ENCODE results near the gene TFEC.
"Not testable (repeated sequence)": the region's sequence is repeated elsewhere in the genome, so short reads cannot be mapped to it uniquely, and the experiment has no call there.

The TFEC gene, protein sequence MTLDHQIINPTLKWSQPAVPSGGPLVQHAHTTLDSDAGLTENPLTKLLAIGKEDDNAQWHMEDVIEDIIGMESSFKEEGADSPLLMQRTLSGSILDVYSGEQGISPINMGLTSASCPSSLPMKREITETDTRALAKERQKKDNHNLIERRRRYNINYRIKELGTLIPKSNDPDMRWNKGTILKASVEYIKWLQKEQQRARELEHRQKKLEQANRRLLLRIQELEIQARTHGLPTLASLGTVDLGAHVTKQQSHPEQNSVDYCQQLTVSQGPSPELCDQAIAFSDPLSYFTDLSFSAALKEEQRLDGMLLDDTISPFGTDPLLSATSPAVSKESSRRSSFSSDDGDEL

DNA sequence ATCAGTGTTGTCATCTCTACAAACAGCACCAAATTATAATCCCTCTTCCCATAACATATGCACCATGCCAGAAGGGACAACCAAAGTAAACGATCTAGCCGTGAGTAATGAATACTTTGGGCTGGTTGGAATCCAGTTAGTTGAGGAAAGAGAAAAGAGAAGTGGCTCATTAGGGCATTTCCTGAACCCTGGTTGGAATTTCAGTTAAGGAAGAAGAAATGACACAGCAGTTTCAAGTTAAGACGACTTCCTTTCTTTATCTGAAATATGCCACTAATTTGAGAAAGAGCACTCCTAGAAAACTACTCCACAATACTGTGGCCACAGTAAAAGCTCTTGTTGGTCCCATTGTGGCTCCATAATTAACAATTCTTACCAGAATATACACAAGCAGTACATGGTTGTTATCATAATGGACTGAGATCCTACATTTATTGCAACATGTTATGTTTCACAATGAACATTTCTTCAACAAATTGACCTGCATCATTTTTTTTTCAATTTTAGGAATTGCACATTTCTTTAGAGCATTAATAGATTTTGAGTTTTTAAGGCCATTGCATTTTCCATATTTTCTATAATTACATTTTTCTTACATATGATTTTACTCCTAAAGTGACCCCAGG is at the start of gene TFEC:
TFEC (minus strand) TSS at position 113 of the 626 bp plus-strand sequence. CDS start 46,322 bp downstream, outside the sequence.
- DNase-seq, result peak in 1 of 2 experiments; percentile 23

DNA sequence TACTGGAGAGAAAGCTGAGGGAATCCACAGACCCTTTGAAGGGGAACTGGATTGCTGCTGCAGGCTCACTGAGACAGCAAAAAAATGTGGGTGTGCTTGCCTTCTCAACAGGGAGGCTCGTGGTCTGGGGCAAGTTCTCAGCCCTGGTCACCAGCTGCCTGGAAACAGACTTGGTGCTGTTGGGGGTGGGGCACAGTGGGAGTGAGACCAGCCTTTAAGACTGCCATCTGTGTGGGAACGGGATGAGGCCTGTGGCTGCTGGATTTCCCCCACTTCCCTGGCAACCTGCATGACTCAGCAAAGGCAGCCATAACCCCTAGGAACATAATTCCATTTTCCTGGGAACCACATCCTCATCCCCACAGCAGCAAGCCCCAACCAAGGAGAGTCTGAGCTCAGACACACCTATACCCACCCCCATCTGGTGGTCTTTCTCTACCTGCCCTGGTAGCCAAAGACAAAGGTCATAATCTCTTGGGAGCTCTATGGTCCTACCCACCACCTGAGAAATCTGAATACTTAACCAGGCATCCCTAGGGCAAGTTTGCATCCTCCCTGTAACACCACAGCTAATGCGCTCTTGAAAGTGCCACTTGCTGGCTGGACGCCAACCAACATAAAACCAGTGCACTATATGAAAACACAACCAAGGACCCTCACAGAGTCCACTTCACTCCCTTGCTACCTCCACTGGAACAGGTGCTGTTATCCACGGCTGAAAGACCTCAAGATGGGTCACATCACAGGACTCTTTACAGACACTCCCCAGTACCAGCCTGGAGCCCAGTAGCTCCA is 45.0 kb upstream of the TFEC start:
- peak in 1 of 2 experiments; percentile 13 for DNase-seq

DNA sequence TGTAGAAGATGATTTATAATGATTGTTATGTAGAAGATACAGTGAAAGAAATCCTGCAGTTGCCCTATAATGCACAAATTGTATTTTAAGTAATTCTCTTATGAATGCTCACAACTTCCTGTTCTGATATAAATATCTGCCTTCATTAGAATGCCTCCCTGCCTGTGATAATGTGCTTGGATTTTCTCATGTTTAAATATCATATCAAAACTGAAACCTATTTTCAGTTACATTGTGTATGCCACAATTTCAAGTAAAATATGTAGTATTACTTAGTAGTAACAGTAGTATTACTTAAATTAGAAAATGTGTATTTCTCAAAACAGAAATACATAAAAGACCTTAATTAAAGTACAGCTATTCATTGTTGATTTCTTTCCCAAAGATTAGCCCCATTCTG is 41.1 kb upstream of the TFEC start:
- DNase-seq, result no peak

DNA sequence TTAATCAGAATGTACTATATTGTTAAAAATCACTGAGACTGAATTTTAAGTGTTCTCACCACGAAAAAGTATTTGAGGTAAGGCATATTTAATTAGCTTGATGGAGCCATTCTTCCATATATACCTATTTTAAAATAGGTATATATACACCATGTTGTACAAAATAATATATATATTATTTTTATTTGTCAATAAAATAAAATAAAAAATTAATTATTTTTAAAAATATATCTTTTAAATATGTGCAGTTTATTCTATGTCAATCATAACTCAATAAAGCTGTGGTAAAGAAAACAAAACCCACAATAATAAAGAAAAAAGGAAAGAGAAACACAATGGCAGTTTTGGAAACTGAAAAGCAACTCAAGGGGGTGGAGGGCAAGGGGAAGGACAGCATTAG is 33.6 kb upstream of the TFEC start:
- no peak for DNase-seq

DNA sequence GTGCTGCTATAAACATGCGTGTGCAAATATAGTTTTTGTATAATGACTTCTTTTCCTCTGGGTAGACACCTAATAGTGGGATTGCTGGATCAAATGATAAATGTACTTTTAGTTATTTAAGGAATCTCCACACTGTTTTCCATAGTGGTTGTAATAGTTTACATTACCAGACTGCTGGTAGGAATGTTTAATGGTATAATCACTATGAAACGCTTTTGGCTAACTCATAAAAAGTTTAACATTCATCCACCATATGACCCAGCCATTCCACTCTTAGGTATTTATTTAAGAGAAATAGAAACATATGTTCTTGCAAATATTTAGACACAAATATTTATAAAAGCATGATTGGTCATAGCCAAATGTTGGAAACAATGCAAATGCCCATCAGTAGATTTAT is 32.1 kb upstream of the TFEC start:
- DNase-seq, result no peak

DNA sequence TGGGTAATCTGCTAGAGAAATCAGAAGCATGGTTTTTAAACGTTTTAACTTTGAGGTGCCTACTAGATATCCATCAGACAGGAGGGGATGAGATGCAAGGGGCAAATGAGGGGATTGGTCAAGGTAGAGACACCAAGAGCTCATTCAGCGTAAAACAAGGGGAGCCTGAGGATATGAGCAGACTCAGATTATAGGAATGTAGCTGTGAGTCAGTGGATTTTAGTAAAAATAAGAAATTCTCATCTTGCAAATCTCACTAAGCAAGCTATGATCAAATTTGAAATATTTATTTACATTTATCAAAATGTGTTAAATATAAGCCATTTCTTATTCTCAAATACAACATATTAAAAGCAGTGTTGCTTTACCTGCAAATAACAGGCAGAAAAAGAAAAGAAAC is 21.4 kb upstream of the TFEC start:
- no peak for DNase-seq

DNA sequence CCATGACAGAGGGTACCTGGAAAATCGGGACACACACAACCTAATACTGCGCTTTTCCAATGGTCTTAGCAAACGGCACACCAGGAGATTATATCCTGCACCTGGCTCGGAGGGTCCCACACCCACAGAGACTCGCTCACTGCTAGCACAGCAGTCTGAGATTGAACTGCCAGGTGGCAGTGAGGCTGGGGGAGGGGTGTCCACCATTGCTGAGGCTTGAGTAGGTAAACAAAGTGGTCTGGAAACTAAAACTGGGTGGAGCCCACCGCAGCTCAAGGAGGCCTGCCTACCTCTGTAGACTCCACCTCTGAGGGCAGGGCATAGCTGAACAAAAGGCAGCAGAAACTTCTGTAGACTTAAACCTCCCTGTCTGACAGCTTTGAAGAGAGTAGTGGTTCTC is 16.7 kb upstream of the TFEC start:
- not testable (repeated sequence) for DNase-seq

DNA sequence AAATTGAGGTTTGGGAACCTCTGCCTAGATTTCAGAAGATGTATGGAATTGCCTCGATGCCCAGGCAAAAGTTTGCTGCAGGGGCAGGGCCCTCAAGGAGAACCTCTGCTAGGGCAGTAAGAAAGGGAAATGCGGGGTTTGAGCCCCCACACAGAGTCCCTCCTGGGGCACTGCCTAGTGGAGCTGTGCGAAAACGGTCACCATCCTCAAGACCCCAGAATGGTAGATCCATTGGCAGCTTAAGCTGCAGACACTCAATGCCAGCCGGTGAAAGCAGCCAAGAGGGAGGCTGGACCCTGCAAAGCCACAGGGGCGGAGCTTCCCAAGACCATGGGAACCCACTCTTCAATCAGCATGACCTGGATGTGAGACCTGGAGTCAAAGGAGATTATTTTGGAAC is 15.0 kb upstream of the TFEC start:
- no peak for DNase-seq

DNA sequence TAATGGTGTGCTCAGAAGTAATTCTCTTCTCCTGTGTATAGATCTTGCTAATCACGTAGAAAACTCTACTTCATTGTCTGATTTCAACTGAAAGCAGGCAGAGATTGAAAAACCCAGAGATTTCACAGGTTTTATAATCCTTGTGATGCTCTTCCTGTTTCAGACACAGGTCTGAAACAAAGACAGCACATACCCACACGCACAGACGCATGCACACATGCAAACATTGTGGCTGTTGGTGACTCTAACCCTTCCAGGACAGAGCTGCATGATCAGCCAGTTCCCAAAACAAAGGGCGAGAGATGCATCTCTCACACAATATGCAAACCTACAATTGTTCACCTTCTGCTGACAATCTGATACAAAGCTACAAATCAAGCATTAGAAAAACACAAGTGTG is 11.1 kb upstream of the TFEC start:
- no peak for DNase-seq

DNA sequence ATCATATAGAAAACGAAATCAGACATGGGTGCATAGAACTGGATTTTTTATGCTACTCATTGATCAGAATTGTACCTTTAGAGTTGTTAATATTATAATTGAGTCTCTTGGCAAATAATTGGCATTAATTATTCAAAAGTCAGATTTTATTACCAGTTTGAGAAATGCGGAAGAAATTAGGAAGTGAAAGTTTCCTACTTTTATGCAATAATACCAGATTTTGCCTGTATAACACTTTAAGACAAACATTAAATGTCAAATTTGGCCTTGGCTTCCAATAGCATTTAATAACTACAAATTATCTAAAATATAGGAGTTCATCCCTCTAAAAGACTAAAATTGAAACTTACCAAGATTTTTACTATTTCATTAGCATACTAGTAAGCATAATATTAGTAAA is 6.8 kb upstream of the TFEC start:
- no peak for DNase-seq

DNA sequence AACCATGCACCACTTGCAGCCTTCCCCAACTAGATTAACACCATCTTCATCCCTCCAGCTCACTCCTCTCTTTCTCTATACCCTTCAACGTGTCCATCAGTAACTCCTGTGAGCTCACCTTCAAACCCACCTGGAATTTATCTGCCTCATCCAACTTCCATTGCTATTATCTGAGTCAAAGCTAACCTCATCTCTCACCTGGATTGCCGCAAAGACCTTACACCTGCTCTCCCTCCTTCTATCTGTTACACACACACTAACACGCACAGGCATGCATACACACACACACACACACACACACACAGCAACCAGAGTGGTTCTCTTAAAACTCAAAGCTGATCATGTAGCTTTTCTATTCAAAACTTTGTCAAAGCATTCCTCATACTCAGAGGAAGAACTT is 3.8 kb upstream of the TFEC start:
- DNase-seq, result no peak

DNA sequence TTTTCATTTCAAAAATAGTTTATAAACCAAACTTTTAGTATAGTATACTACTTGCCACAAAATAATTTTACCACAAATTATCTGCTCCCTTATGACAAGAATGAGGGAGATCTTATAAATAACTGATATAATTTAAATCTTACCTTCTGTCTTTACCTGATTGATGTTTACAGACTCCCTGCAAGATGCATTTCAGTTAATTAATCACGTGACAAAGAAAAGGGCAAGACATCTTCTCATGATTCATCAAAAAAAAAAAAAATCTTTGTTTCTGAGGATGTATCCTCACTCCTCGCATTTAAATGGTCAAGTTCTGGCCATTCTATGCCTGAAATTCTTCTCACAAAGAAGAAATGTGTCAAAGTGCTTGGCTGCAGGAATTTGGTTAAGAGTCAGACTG is 2.3 kb upstream of the TFEC start:
- no peak for DNase-seq

DNA sequence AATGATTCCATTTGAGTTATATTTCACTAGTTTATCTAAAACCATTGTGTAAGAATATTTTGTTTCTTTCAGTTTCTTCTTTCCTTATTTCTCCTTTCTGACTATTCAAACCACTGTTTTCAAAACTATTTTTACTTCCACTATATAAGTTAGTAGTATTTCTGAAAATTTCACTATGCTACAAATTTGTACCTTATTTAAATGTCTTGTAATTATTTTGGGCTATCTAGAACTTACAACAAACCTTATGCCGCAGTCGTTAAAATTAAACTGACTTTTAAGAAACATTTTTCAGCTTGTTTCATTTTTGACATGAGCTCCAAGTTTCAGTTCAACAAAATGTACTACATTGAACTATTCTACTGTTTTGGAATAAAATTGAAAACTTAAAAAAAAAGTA is 1.8 kb downstream of the TFEC start:
- no peak for DNase-seq

DNA sequence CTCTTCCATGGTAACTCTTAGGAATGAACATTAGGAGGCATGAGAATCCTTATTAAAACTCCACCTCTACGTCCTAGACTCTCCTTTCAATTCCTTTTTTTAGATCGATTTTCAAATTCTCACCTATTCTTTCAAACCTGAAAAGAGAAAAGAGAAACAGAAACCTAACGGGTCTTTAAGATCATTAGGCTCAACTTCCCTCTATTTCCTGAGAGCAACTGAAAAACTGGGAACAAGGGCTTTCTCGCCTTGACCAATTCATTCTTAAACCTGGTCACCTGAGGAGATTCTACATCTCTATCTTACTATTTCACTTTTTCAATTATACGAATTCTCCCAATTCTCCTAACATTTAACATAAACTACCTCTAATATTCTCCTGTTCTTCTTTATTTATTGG is 2.8 kb downstream of the TFEC start:
- no peak for DNase-seq

DNA sequence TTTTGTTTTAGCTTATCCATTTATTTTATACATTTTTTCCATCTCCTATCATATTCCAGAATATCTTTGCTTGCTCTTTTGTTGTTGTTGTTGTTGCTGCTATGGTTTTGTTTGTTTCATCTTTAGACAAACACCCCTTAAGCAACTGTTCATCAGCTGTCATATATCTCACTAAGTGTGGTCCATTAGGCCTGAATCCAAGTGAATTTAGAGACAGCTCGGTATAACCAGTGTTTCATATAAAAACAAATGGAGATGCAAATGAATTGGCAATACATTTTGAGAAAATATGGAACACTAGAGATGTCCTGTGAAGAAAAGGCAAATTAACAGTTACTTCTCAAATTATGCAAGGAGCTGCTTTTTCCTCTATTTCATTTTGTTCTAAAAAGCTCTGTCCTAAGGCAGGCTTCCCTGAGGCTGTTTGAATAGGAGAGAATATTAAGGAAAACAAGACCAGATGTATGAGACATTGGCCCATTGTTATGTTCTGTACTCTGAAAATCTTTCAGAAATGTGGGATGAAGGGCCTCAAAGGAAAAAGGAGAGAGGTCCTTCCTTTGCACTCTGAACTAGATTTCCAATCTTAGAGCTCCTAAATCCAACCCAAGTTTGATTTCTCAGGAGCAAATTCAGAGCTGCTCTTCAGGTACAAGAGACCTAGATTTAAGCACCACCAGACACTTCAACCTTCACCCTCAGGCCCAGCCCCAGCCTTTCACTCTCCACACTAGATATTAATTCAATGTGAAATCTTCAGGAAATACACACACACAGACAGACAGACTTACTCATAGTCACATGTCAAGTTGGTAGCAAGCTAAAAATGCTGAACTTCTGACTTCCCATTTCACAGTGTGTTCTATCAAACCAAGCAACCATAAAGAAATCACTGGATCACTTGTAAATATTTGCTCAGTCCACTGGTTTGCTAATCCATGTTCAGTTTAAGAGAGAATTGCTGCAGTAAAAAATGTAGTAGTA is 5.4 kb downstream of the TFEC start:
- DNase-seq, result no peak

DNA sequence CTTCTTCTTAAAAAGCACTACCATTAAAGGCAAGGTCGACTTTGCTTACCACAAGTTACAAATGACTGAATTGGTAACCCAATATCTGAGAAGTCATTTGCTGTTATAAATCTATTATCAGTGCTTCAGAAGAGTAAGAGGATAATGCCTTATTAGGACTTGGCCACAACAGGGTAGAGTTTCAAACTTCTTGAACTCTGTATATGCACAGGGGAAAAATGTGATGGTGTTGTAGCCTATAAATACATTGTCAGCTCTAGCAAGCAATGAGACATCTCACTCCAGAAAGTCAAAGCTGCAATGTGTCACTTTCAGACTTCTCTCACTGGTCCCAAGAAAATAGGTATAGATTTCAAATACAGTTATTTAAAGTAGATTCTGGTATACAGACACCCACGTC is 9.3 kb downstream of the TFEC start:
- DNase-seq, result peak in 1 of 2 experiments; percentile 45

DNA sequence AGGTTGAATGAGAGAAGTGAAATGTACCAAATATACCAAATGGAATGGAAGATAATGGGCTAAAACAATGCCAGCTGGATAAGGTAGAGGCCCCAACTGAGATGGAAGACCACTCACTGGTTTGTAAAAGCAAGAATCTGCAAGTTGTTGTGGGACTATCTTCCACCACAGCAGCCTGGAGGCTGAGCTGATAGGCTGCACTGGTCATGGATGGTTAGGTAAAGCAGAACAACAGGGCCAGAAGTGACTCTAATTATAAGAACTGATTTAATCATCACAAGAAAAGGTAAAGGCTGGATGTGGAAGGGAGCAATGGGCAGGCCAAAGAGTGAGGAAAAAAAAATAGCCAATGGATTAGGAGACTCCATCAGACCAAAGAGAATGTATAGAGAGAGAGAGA is 11.8 kb downstream of the TFEC start:
- DNase-seq, result no peak

DNA sequence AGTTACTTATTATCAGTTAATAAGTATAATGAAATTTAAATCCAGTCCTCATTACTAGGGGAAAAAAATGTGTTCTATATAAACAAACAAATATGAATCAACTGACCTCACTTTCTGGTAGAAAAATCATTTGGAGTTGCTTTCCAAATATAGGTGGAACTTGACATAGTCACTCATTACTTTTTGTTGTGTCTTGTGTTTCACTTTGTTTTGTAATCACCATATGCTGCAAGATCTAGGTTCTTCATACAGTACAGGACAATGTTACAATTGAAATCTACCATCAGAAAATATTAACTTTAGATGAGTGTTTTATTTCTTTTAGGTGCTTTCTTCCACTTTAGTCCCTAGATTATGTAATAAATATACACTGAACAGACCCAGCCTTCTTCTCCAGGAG is 16.9 kb downstream of the TFEC start:
- no peak for DNase-seq

DNA sequence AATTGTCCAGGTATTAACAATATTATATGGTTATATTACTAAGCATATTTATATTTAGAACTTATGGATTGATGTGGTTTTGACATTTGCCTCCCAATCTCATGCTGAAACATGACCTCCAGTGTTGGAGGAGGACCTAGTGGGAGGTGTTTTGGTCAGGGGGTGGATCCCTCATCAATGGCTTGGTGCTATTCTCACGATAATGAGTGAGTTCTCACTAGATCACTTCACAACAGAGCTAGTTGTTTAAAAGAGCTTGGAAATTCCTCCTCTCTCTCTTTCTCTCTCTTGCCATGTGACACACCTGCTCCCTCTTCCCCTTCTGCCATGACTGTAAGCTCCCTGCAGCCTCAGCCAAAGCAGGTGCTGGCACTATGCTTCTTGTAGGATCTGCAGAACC is 19.0 kb downstream of the TFEC start:
- no peak for DNase-seq

DNA sequence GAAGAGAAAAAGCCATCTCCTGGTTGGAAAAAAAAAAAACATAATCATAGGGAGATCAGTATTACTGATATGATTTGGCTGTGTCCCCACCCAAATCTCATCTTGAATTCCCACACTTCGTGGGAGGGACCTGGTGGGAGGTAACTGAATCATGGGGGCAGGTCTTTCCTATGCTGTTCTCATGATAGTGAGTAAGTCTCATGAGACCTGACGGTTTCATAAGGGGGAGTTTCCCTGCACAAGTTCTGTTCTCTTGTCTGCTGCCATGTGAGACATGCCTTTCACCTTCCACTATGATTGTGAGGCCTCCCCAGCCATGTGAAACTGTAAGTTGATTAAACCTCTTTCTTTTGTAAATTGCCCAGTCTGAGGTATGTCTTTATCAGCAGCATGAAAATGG is 25.8 kb downstream of the TFEC start:
- not testable (repeated sequence) for DNase-seq

DNA sequence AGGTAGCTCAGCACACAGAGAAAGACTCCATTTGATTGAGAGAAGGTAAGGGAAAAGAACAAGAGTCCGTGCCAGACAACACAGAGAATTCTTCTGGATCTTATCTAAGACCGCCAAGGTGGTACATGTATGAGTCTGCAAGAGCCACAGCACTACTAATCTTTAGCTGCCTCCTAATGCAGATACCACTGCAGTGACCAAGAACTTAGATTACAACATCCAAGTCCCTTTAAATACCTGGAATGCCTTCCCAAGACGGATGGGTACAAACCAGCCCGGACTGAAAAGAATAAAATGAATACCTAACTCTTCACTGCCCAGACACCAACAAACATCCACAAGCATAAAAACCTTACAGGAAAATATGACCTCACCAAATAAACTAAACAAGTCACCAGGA is 33.3 kb downstream of the TFEC start:
- DNase-seq, result no peak

DNA sequence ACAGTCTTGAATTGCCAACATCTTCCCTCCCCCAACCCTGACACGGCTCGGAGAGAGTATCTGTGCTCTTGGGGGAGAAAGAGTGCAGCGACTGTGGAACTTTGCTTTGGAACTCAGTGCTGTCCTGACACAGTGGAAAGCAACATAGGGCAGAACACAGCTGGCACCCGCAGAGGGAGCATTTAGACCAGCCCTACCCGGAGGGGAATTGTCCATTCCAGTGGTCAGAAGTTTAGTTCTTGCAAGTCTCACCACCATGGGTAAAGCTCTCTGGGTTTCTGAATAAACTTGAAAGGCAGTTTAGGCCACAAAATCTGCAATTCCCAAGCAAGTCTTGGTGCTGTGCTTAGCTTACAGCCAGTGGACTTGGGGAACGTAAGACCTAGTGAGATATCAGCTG is 34.9 kb downstream of the TFEC start:
- no peak for DNase-seq

DNA sequence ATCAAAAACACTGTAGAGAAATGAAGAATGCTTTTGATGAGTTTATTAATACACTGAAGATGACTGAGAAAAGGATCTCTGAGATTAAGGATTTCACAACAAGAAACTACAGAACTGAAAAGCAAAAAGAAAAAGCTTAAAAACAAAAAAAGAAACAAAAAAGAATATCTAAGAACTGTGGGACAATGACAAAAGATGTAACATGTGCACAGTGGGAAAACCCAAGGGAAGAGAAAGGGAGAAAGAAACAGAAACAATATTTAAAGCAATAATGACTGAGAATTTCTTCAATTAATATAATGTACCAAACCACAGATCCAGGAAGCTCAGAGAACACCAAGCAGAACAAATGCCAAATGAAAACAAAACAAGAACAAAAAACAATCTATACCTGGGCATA is 42.2 kb downstream of the TFEC start:
- DNase-seq, result no peak
